Liver (tissue), 3 donors: ENCODE results near the gene LHX2.

Experiments used
- RAD21 ChIP-seq, 2 donors: IDR thresholded peaks; 2 replicates each; pipeline ENCODE4 v1.6.1; 2016; ENCODE audit warnings: antibody characterized with exemption in 2 of 2, mild to moderate bottlenecking in 2 of 2
- SP1 ChIP-seq: IDR thresholded peaks from 2 replicates; pipeline ENCODE4 v1.6.1; 2018; ENCODE audit warnings: antibody characterized with exemption, mild to moderate bottlenecking
- TAF1 ChIP-seq: conservative IDR thresholded peaks from 2 replicates; pipeline ENCODE4 v1.6.1; 2016; ENCODE audit warnings: antibody characterized with exemption, mild to moderate bottlenecking
- TF ChIP-seq, protein P1 (sequence below): fragments of 150-350 bp; IDR thresholded peaks from 2 replicates; pipeline ENCODE4 v1.5.1; 2017; ENCODE audit warnings: improper control_type of control experiment, low read depth, low read length; ENCODE audit not compliant: missing input control
- TF ChIP-seq, protein P2 (sequence below): IDR thresholded peaks from 2 replicates; pipeline ENCODE4 v1.6.1; 2016; ENCODE audit warnings: antibody characterized with exemption
- TF ChIP-seq, protein P3 (sequence below): IDR thresholded peaks from 2 replicates; pipeline ENCODE4 v1.6.1; 2016; ENCODE audit warnings: antibody characterized with exemption, mild to moderate bottlenecking
- donor health status: healthy.
- donor health status: healthy.

DNA sequence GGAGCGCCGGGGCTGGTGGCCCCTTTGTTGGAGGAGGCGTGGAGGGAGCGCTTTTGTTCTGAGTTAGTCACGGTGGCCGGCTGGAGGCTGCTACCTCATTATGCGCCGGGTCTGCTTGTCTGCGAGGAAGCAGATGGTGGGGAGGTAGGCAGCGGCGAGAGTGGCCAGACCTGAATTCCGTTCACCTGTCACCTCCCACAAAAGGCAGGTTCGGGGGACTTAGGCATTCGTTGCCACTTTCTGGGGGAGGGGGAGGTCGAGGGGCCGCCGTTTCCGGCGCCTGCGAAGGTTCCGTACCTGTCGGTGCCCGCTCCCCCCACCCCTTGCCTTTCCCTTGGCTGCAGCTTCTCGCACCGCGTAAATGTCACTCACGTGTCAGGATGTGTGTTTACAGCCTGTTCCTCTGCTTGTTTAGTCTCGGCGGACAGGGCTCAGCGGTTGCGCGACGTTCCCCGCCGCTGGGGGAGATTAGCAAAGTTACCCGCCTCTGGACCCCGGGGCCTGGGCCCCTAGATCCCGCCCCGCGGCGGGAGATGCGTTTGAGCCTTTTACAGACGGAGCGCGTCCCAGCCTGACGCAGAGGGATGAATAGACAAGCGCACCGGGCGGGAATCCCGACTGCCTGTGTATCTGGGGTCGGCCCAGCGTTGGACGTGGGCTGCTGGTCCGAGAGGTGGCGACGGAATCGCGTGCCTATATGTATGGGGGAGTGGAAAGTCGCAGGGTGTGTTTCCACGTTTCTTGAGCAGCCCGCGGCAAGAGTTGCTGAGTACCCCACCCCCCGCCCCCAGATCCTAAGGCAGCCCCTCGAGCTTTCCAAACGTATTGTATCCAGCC lies 2.7 kb upstream of the LHX2 start:
- TF ChIP-seq TAF1 (no peak), SP1 (no peak), RAD21 (IDR thresholded peaks at IDR 0.05) (no peak)
- TF ChIP-seq, protein P1, sequence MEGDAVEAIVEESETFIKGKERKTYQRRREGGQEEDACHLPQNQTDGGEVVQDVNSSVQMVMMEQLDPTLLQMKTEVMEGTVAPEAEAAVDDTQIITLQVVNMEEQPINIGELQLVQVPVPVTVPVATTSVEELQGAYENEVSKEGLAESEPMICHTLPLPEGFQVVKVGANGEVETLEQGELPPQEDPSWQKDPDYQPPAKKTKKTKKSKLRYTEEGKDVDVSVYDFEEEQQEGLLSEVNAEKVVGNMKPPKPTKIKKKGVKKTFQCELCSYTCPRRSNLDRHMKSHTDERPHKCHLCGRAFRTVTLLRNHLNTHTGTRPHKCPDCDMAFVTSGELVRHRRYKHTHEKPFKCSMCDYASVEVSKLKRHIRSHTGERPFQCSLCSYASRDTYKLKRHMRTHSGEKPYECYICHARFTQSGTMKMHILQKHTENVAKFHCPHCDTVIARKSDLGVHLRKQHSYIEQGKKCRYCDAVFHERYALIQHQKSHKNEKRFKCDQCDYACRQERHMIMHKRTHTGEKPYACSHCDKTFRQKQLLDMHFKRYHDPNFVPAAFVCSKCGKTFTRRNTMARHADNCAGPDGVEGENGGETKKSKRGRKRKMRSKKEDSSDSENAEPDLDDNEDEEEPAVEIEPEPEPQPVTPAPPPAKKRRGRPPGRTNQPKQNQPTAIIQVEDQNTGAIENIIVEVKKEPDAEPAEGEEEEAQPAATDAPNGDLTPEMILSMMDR, result no peak
- TF ChIP-seq, protein P2, sequence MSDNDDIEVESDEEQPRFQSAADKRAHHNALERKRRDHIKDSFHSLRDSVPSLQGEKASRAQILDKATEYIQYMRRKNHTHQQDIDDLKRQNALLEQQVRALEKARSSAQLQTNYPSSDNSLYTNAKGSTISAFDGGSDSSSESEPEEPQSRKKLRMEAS, result no peak
- TF ChIP-seq, protein P3, sequence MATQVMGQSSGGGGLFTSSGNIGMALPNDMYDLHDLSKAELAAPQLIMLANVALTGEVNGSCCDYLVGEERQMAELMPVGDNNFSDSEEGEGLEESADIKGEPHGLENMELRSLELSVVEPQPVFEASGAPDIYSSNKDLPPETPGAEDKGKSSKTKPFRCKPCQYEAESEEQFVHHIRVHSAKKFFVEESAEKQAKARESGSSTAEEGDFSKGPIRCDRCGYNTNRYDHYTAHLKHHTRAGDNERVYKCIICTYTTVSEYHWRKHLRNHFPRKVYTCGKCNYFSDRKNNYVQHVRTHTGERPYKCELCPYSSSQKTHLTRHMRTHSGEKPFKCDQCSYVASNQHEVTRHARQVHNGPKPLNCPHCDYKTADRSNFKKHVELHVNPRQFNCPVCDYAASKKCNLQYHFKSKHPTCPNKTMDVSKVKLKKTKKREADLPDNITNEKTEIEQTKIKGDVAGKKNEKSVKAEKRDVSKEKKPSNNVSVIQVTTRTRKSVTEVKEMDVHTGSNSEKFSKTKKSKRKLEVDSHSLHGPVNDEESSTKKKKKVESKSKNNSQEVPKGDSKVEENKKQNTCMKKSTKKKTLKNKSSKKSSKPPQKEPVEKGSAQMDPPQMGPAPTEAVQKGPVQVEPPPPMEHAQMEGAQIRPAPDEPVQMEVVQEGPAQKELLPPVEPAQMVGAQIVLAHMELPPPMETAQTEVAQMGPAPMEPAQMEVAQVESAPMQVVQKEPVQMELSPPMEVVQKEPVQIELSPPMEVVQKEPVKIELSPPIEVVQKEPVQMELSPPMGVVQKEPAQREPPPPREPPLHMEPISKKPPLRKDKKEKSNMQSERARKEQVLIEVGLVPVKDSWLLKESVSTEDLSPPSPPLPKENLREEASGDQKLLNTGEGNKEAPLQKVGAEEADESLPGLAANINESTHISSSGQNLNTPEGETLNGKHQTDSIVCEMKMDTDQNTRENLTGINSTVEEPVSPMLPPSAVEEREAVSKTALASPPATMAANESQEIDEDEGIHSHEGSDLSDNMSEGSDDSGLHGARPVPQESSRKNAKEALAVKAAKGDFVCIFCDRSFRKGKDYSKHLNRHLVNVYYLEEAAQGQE, result no peak
